ENCODE data around the gene SCPEP1. TPM values are rescaled to one million over a fixed set of nuclear protein-coding genes. Genes with fewer than 3 reads are reported as not detected.

The SCPEP1 gene
- total RNA-seq, 4 donors from 2014 or later: 9.9 to 44.7 (median 30.2) TPM

DNA sequence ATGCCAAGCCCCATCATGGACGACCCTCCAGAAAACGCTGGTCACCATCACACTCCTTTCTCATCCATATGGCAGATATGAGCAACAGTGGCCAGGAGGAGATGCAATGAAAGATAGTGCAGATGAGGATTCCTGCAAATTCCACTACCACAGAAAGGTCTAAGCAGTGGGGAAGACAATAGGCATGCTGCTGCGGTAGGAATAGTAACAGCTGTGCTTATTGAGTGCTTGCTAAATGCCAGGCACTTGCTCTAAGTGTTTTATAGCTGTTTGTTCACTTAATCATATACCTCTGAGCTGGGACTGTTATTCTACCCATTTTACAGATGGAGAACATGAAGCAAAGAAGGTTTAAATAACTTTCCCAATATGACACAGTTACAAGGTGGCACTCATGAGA, 60.6 kb downstream of the SCPEP1 start:
- intact Hi-C loops (cut with DNase I; ENCODE audit: low total_unique reads) (no loop called here), in situ Hi-C loops (cut with MboI; ENCODE audit: low sequenced_read_pairs in 4 of 4) (no loop called here)
- H3K9me3 ChIP-seq: no peaks in the 10 kb centered on the region
- DNase-seq (no peak), ATAC-seq (no peak)
- no peaks in the 10 kb centered on the region for H3K27me3 ChIP-seq
- TF ChIP-seq, protein P1, sequence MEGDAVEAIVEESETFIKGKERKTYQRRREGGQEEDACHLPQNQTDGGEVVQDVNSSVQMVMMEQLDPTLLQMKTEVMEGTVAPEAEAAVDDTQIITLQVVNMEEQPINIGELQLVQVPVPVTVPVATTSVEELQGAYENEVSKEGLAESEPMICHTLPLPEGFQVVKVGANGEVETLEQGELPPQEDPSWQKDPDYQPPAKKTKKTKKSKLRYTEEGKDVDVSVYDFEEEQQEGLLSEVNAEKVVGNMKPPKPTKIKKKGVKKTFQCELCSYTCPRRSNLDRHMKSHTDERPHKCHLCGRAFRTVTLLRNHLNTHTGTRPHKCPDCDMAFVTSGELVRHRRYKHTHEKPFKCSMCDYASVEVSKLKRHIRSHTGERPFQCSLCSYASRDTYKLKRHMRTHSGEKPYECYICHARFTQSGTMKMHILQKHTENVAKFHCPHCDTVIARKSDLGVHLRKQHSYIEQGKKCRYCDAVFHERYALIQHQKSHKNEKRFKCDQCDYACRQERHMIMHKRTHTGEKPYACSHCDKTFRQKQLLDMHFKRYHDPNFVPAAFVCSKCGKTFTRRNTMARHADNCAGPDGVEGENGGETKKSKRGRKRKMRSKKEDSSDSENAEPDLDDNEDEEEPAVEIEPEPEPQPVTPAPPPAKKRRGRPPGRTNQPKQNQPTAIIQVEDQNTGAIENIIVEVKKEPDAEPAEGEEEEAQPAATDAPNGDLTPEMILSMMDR (IDR thresholded peaks at IDR 0.05 in 4 of 5, conservative IDR thresholded peaks at IDR 0.05 in 1 of 5): no peak
- TF ChIP-seq POLR2A (IDR thresholded peaks at IDR 0.05): no peak
- peaks cover 25 to 32% of the 10 kb centered on the region in 2 donors for H3K4me1 ChIP-seq
- no peak overlapping the region for H3K4me3 ChIP-seq
- H3K36me3 ChIP-seq: no peaks in the 10 kb centered on the region
- H3K27ac ChIP-seq: no peak overlapping the region

DNA sequence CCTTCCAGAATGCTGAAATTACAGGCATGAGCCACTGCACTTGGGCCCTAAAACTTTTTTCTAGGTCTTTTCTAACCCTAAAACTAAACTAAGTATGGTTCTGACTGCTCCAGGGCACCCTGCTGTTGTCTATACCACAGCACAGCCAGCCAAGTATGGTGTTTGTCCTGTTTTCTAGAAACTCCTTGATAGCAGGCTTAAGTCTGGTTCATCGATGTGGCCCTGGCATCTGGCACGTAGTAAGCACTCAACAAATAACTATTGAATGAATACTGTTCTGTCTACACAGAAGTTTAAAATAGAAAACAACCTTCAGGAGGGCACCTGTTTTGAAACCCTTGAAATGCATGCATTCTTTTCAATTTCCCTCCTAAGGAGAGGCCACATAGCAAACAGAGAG, 62.6 kb downstream of the SCPEP1 start:
- intact Hi-C loops (cut with DNase I; ENCODE audit: low total_unique reads): no loop called here
- Histone ChIP-seq H3K9me3 (no peaks in the 10 kb centered on the region), H3K4me1 (peaks cover 11 to 21% of the 10 kb centered on the region in 2 donors), H3K36me3 (no peaks in the 10 kb centered on the region), H3K27ac (no peak overlapping the region), H3K4me3 (no peak overlapping the region), H3K27me3 (peaks cover 0 to 4% (median 3%) of the 10 kb centered on the region in 3 donors)
- TF ChIP-seq, protein P1 (IDR thresholded peaks at IDR 0.05 in 4 of 5, conservative IDR thresholded peaks at IDR 0.05 in 1 of 5): no peak
- TF ChIP-seq POLR2A (IDR thresholded peaks at IDR 0.05): no peak
- no peak for ATAC-seq
- DNase-seq: no peak
- in situ Hi-C loops (cut with MboI; ENCODE audit: low sequenced_read_pairs in 4 of 4): no loop called here

DNA sequence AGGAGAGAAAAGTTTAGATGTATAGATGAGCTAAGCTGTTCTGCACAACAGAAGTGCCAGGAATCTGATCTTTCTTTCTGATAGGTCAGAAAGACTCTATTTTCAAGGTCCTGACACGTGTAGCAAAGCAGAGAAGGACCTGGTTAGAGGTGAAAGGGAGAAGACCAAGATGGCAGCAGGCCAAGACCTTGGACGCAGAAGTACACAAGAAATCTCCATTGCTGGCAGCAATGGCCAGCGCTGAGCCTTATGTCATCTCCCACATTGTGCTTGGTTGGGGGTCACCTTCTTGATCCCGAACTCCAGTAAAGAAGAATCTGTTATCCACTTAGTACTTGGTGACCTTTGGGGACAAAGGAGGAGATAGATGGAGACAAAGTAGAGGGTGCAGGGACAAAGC, 65.3 kb downstream of the SCPEP1 start:
- TF ChIP-seq, protein P1 (IDR thresholded peaks at IDR 0.05 in 4 of 5, conservative IDR thresholded peaks at IDR 0.05 in 1 of 5): no peak
- TF ChIP-seq POLR2A (IDR thresholded peaks at IDR 0.05): no peak
- Histone ChIP-seq H3K9me3 (no peaks in the 10 kb centered on the region), H3K27me3 (peaks cover 0 to 4% (median 3%) of the 10 kb centered on the region in 3 donors), H3K36me3 (no peaks in the 10 kb centered on the region), H3K27ac (no peak overlapping the region), H3K4me1 (peaks cover 0 to 14% of the 10 kb centered on the region in 2 donors), H3K4me3 (no peak overlapping the region)
- intact Hi-C loops (cut with DNase I; ENCODE audit: low total_unique reads): no loop called here
- in situ Hi-C loops (cut with MboI; ENCODE audit: low sequenced_read_pairs in 4 of 4): no loop called here
- ATAC-seq (no peak), DNase-seq (no peak)

DNA sequence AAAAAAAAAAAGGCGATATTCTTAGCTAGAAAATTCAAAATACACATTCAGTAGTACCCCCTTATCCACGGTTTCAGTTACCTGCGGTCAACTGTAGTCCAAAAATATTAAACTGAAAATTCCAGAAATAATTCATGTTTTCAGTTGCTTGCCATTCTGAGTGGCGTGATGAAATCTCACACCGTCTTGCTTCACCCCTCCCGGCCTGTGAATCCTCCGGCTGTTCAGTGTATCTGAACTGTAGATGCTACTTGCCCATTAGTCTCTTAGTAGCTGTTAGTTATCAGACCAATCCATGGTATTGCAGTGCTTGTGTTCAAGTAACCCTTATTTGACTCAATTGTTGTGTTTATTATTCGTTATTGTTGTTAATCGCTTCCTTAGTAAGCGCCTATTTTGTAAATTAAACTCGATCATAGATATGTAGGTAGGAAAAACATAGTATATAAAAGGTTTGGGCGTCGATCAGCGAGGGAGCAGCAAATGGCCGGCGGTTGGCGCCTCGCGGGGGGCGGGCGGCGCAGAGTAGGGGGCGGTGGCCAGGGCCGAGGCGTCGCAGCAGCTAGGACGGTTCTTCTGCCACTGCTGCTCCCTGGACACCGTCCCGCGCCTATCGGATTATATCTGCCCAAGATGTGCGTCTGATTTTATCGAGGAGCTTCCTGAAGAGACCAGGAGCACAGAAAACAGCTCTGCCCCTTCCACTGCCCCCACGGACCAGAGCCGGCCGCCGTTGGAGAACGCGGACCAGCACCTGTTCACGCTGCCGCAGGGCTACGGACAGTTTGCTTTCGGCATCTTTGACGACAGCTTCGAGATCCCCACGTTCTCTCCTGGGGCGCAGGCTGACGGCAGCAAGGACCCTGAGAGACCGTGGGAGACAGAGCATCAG, 67.3 kb downstream of the SCPEP1 start:
- H3K27me3 ChIP-seq: peaks cover 0 to 4% (median 3%) of the 10 kb centered on the region in 3 donors
- H3K27ac ChIP-seq: no peak overlapping the region
- intact Hi-C loops (cut with DNase I; ENCODE audit: low total_unique reads): no loop called here
- no peak for DNase-seq
- in situ Hi-C loops (cut with MboI; ENCODE audit: low sequenced_read_pairs in 4 of 4): no loop called here
- no peaks in the 10 kb centered on the region for H3K9me3 ChIP-seq
- no peak for TF ChIP-seq POLR2A (IDR thresholded peaks at IDR 0.05)
- TF ChIP-seq, protein P1 (IDR thresholded peaks at IDR 0.05 in 4 of 5, conservative IDR thresholded peaks at IDR 0.05 in 1 of 5): no peak
- ATAC-seq: peak; percentile 6 to 30
- H3K4me1 ChIP-seq: peaks cover 5 to 14% of the 10 kb centered on the region in 2 donors
- no peaks in the 10 kb centered on the region for H3K36me3 ChIP-seq
- H3K4me3 ChIP-seq: peak overlapping the region; percentile 51 to 59 (median 54)

Measured in gastrocnemius medialis (tissue), 4 donors.